ENCODE measurements around the gene TRIM38. TPM values are rescaled to one million over a fixed set of nuclear protein-coding genes. Genes with fewer than 3 reads are reported as not detected.

Gene TRIM38
- total and polyA plus RNA-seq, 2 of the 13 experiments (the other 11 are each of a cell fraction or from before 2014, with no cell fraction given): 2.5 to 3.1 TPM

DNA sequence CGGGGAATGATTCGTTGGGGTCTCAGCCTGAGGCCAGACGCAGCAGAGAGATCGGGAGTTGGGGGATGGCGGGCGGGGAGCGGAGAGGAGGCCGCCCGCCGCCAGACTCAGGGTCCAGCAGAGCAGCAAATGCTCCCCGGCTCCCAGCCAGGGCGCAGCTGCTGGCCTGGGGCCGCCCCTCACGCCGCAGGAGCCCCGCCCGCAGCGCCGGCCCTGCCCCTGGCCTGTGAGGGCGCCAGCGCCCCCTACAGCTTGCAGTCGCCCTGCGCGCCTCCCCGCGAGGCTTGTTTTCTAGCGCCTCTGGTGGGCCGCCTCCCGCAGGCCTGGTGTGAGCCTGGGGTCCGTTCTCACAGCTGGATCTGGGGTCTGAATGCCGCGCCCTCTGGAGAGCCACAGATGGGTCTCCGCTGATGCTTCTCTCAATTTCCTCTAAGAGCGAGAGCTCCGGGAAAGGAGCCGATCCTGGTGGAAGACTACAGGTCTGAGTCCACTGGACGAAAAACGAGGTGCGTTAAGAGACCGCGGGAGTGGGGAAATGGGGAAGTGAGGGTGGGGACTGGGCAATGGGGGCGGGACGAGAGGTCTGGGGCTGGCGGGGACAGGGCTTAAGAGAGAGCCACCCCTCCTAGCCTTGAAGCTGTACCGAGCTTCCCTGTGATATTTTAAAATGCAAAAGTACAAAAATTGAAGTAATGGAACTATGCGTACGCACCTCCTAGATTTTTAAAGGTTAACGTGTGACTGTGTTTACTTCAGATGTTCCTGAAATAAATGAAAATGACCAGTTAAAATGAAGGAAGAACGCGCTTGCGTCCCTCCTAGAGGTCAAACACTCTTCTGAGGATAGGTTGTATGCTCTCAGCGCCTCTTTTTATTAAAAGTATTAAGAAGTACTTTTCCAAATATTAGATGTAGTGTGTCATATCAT lies 30.1 kb downstream of the TRIM38 start (continued):
- peak; percentile 86 for TF ChIP-seq ZNF607 (CRISPR knock-in tag; IDR thresholded peaks at IDR 0.05; ENCODE audit: borderline replicate concordance)
- TF ChIP-seq ZNF343 (CRISPR knock-in tag; IDR thresholded peaks at IDR 0.05): peak; percentile 88; the same call in 1 of the 2 replicates
- TF ChIP-seq ZNF484 (CRISPR knock-in tag; IDR thresholded peaks at IDR 0.05; ENCODE audit: borderline replicate concordance, low read depth): no peak
- TF ChIP-seq, protein P1, sequence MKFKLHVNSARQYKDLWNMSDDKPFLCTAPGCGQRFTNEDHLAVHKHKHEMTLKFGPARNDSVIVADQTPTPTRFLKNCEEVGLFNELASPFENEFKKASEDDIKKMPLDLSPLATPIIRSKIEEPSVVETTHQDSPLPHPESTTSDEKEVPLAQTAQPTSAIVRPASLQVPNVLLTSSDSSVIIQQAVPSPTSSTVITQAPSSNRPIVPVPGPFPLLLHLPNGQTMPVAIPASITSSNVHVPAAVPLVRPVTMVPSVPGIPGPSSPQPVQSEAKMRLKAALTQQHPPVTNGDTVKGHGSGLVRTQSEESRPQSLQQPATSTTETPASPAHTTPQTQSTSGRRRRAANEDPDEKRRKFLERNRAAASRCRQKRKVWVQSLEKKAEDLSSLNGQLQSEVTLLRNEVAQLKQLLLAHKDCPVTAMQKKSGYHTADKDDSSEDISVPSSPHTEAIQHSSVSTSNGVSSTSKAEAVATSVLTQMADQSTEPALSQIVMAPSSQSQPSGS (CRISPR knock-in tag; IDR thresholded peaks at IDR 0.05): peak; percentile 41; the same call in 1 of the 2 replicates
- TF ChIP-seq, protein P2, sequence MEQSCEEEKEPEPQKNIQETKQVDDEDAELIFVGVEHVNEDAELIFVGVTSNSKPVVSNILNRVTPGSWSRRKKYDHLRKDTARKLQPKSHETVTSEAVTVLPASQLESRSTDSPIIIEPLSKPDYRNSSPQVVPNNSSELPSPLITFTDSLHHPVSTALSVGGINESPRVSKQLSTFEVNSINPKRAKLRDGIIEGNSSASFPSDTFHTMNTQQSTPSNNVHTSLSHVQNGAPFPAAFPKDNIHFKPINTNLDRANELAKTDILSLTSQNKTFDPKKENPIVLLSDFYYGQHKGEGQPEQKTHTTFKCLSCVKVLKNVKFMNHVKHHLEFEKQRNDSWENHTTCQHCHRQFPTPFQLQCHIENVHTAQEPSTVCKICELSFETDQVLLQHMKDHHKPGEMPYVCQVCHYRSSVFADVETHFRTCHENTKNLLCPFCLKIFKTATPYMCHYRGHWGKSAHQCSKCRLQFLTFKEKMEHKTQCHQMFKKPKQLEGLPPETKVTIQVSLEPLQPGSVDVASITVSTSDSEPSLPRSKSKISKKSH (CRISPR knock-in tag; IDR thresholded peaks at IDR 0.05; ENCODE audit: borderline replicate concordance): peak; percentile 24; the same call in 1 of the 2 replicates
- no peak for TF ChIP-seq IRF1 (CRISPR knock-in tag; IDR thresholded peaks at IDR 0.05; ENCODE audit: low read depth)
- TF ChIP-seq KAT7 (CRISPR knock-in tag; IDR thresholded peaks at IDR 0.05; ENCODE audit: borderline replicate concordance): peak; percentile 88; the same call in 1 of the 2 replicates
- 0 out of 2 replicates have a peak, but pooled peaks have one; percentile 43 for TF ChIP-seq ZNF609 (CRISPR knock-in tag; IDR thresholded peaks at IDR 0.05; ENCODE audit: borderline replicate concordance)
- TF ChIP-seq CEBPG (CRISPR knock-in tag; IDR thresholded peaks at IDR 0.05): peak; percentile 18; the same call in 1 of the 2 replicates
- no peak for TF ChIP-seq NCOA5 (CRISPR knock-in tag; IDR thresholded peaks at IDR 0.05)
- TF ChIP-seq ZNF44 (CRISPR knock-in tag; IDR thresholded peaks at IDR 0.05): no peak
- TF ChIP-seq KAT2B (IDR thresholded peaks at IDR 0.05; ENCODE audit: borderline replicate concordance, low read depth, low read length): no peak
- peak; percentile 71; the same call in 1 of the 2 replicates for TF ChIP-seq ZNF776 (CRISPR knock-in tag; IDR thresholded peaks at IDR 0.05)
- TF ChIP-seq ZBTB49 (CRISPR knock-in tag; IDR thresholded peaks at IDR 0.05; ENCODE audit: borderline replicate concordance): no peak
